ENCODE data around the gene BICDL2.

BICDL2 gene

GRCh38 chr16:2980227-2981176 lies 56.2 kb downstream of the BICDL2 start, which contains the start of gene PKMYT1:
Gene PKMYT1 (minus strand): TSS chr16:2980446. CDS start chr16:2979657, 789 bp downstream.
- peak; percentile 59 for DNase-seq

GRCh38 chr16:2979669-2980226 lies 57.0 kb downstream of the BICDL2 start:
- no peak for DNase-seq

Data from NCI-H748 treated with DMSO at 0.1 percent for 48 hours (cell line).